PC-9 (cell line): Measurements from ENCODE around the gene MASP1. TPM values are rescaled to one million over a fixed set of nuclear protein-coding genes. Genes with fewer than 3 reads are reported as not detected.

Experiments
- BruUV-seq: library from RNA; stranded (reverse); fragments of 400-500 nt; replicated peaks from 2 replicates; lab custom pipeline; 2021; lab: Mats Ljungman, UMichigan
- CTCF ChIA-PET: fragments of 300-600 bp; sonication (Branson Sonifier 250); formaldehyde crosslinking; loops from one replicate; lab custom pipeline; 2022; ENCODE audit warnings: antibody characterized with exemption; lab: Charles Lee
- POLR2A ChIA-PET: fragments of 300-600 bp; sonication (Branson Sonifier 250); formaldehyde crosslinking; loops from one replicate; lab custom pipeline; 2022; ENCODE audit warnings: antibody characterized with exemption; ENCODE audit not compliant: unreplicated experiment; lab: Charles Lee
- DNase-seq, 2 experiments: peaks; one replicate each; pipeline versions ENCODE4 v3.0.0 to v3.0.0-alpha.2; 2015 to 2022; ENCODE audit warnings: mixed read lengths in 1 of 2
- H2AFZ ChIP-seq: fragments of 200-600 bp; sonication (generic); 2 replicates; pipeline ENCODE4 v1.8.1; 2017; ENCODE audit warnings: antibody characterized with exemption
- H3F3A ChIP-seq: fragments of 200-600 bp; sonication (generic); 2 replicates; pipeline ENCODE4 v1.8.1; 2017; ENCODE audit warnings: antibody characterized with exemption, mild to moderate bottlenecking, low read depth; ENCODE audit not compliant: insufficient read depth
- H3K27ac ChIP-seq: fragments of 200-600 bp; sonication (generic); 2 replicates; pipeline ENCODE4 v1.6.1; 2016; ENCODE audit warnings: mixed run types
- H3K27me3 ChIP-seq: fragments of 200-600 bp; sonication (generic); 2 replicates; pipeline ENCODE4 v1.6.1; 2016; ENCODE audit warnings: low read depth, mixed run types; ENCODE audit not compliant: insufficient read depth
- H3K36me3 ChIP-seq: fragments of 200-600 bp; sonication (generic); 2 replicates; pipeline ENCODE4 v1.6.1; 2016; ENCODE audit warnings: low read depth, mixed run types
- H3K4me1 ChIP-seq: fragments of 200-600 bp; sonication (generic); replicated peaks from 2 replicates; pipeline ENCODE4 v1.6.1; 2016; ENCODE audit warnings: mixed run types; ENCODE audit not compliant: insufficient read depth
- H3K4me2 ChIP-seq: fragments of 200-600 bp; sonication (generic); 2 replicates; pipeline ENCODE4 v1.6.1; 2017; ENCODE audit warnings: mixed run types
- H3K4me3 ChIP-seq: fragments of 200-600 bp; sonication (generic); 2 replicates; pipeline ENCODE4 v1.6.1; 2016; ENCODE audit warnings: mixed run types
- H3K79me2 ChIP-seq: fragments of 200-600 bp; sonication (generic); 2 replicates; pipeline ENCODE4 v1.6.1; 2017; ENCODE audit warnings: low read depth, mixed run types
- H3K9me2 ChIP-seq: fragments of 200-600 bp; sonication (generic); 2 replicates; pipeline ENCODE4 v1.8.1; 2017; ENCODE audit warnings: mild to moderate bottlenecking; ENCODE audit not compliant: insufficient read depth
- H3K9me3 ChIP-seq: fragments of 200-600 bp; sonication (generic); 2 replicates; pipeline ENCODE4 v1.8.1; 2016; ENCODE audit warnings: low read depth; ENCODE audit not compliant: insufficient read depth
- H4K20me1 ChIP-seq: fragments of 200-600 bp; sonication (generic); 2 replicates; pipeline ENCODE4 v1.8.1; 2017; ENCODE audit not compliant: insufficient read depth
- EZH2 ChIP-seq: fragments of 200-600 bp; sonication (generic); IDR thresholded peaks from 2 replicates; pipeline ENCODE4 v1.8.0; 2017; ENCODE audit warnings: antibody characterized with exemption, low read depth
- intact Hi-C: fragments of 100-400 bp; cut with micrococcal nuclease; formaldehyde crosslinking; loops from one replicate; pipeline ENCODE4 v1.10.0; 2022; ENCODE audit not compliant: unreplicated experiment
- total RNA-seq: library from RNA; stranded (reverse); gene quantifications from 2 replicates; pipeline ENCODE4 v1.2.3, GENCODE V29; 2021
- TF ChIP-seq, protein P1 (sequence below): fragments of 200-600 bp; sonication (generic); conservative IDR thresholded peaks from 2 replicates; pipeline ENCODE4 v1.6.1; 2017; ENCODE audit warnings: mixed run types, antibody characterized with exemption, mild to moderate bottlenecking, moderate library complexity

The MASP1 gene
- total RNA-seq, 1 experiment from 2014 or later, result not detected

DNA sequence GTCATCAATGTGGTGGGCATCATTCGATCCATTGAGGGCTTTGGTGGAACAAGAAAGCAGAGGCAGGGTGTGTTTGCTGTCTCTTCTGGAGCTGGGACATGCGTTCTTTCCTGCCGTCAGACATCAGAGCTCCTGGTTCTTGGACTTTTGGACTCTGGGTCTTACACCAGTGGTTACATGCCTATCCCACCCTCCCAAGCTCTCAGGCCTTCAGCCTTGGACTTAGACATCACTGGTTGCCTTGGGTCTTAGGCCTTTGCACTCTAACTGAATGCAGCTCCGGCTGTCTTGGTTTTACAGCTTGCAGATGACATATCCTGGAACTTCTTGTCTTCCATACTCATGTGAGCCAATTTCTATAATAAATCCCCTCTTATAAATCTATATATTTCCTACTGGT, 8.1 kb upstream of the MASP1 start:
- Histone ChIP-seq H3K27ac (no peak overlapping the region), H4K20me1 (no peaks in the 10 kb centered on the region), H3K9me3 (no peaks in the 10 kb centered on the region), H3K27me3 (peaks cover 16% of the 10 kb centered on the region; the same call in 1 of the 2 replicates), H3F3A (no peaks in the 10 kb centered on the region), H3K79me2 (no peaks in the 10 kb centered on the region), H3K4me1 (no peaks in the 10 kb centered on the region), H3K4me3 (no peak overlapping the region), H3K36me3 (no peaks in the 10 kb centered on the region), H2AFZ (no peak overlapping the region), H3K9me2 (no peaks in the 10 kb centered on the region), H3K4me2 (no peak overlapping the region)
- no peak for TF ChIP-seq EZH2
- TF ChIP-seq, protein P1, sequence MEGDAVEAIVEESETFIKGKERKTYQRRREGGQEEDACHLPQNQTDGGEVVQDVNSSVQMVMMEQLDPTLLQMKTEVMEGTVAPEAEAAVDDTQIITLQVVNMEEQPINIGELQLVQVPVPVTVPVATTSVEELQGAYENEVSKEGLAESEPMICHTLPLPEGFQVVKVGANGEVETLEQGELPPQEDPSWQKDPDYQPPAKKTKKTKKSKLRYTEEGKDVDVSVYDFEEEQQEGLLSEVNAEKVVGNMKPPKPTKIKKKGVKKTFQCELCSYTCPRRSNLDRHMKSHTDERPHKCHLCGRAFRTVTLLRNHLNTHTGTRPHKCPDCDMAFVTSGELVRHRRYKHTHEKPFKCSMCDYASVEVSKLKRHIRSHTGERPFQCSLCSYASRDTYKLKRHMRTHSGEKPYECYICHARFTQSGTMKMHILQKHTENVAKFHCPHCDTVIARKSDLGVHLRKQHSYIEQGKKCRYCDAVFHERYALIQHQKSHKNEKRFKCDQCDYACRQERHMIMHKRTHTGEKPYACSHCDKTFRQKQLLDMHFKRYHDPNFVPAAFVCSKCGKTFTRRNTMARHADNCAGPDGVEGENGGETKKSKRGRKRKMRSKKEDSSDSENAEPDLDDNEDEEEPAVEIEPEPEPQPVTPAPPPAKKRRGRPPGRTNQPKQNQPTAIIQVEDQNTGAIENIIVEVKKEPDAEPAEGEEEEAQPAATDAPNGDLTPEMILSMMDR, result no peak
- no peak for DNase-seq
- intact Hi-C loops, result loop anchor here (5.0 kb wide), 2 partner anchors 77 to 182 kb away; no protein-coding TSS in a partner anchor
- BruUV-seq, result no TSS peak
- ChIA-PET CTCF (no interaction called here), POLR2A (no interaction called here)

DNA sequence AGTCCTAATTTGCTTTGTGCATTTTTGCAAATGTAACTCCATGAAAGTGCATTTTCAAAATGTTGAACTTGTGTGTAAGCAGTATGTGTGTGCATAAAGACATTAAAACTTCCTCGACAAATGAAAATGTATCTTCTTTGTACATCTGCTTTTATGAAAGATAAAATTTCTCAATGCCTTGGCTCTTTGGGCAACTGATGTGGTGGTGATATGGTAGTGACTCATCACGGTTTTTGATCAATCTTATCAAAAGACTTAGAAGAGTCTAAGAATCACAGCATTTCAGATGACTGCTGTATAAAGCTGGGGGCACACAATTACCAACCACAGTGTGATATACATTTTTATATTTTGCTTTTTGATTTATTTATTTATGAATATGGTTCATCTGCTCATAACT, 5.4 kb upstream of the MASP1 start:
- Histone ChIP-seq H3K79me2 (no peaks in the 10 kb centered on the region), H3K9me2 (no peaks in the 10 kb centered on the region), H3K27ac (no peak overlapping the region), H2AFZ (no peak overlapping the region), H3F3A (no peaks in the 10 kb centered on the region), H3K4me2 (no peak overlapping the region), H3K4me3 (no peak overlapping the region), H3K27me3 (0 out of 2 replicates have a peak, but pooled peaks cover 6% of the 10 kb centered on the region), H3K9me3 (no peaks in the 10 kb centered on the region), H3K4me1 (no peaks in the 10 kb centered on the region), H3K36me3 (no peaks in the 10 kb centered on the region), H4K20me1 (no peaks in the 10 kb centered on the region)
- POLR2A ChIA-PET, result interaction anchor here (0.7 kb wide), 1 partner anchor 1352 kb away, joined by 3 read pairs; no protein-coding TSS in a partner anchor
- CTCF ChIA-PET, result interaction anchor here (0.8 to 2.3 kb wide), 2 partner anchors 22 to 77 kb away, joined by 3 to 13 read pairs; no protein-coding TSS in a partner anchor
- intact Hi-C loops, result loop anchor here (5.0 kb wide), 2 partner anchors 75 to 180 kb away; no protein-coding TSS in a partner anchor
- no TSS peak for BruUV-seq
- no peak for TF ChIP-seq EZH2
- TF ChIP-seq, protein P1, result no peak
- no peak for DNase-seq

DNA sequence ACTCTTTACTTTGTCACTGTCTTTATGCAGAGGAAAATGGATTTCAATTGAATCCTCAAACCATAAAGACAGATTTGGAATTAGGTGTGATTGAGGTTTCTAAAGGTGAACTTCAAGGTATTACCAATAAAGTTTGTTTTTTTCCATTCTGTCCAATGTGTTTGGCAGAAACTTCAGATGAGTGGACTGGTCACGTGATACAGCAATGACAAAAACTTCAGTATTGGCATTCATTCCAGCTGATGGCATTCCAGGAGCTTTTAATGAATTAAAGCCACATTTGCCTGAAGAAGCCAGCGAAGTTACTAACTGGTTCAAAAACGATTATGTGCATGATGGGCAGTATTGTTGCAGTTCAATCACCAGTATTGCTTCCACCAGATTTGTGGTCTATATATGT, 4.5 kb upstream of the MASP1 start:
- H4K20me1 ChIP-seq, result no peaks in the 10 kb centered on the region
- intact Hi-C loops, result loop anchor here (5.0 kb wide), 2 partner anchors 74 to 179 kb away; no protein-coding TSS in a partner anchor
- no peak overlapping the region for H2AFZ ChIP-seq
- no TSS peak for BruUV-seq
- ChIA-PET POLR2A (interaction anchor here (0.7 kb wide), 1 partner anchor 1353 kb away, joined by 3 read pairs; no protein-coding TSS in a partner anchor), CTCF (interaction anchor here (0.8 to 2.3 kb wide), 2 partner anchors 22 to 76 kb away, joined by 3 to 13 read pairs; no protein-coding TSS in a partner anchor)
- no peak for TF ChIP-seq EZH2
- TF ChIP-seq, protein P1, result no peak
- 0 out of 2 replicates have a peak, but pooled peaks cover 4% of the 10 kb centered on the region for H3K27me3 ChIP-seq
- no peaks in the 10 kb centered on the region for H3K36me3 ChIP-seq
- no peak overlapping the region for H3K4me3 ChIP-seq
- no peak overlapping the region for H3K4me2 ChIP-seq
- H3K9me2 ChIP-seq, result no peaks in the 10 kb centered on the region
- no peak overlapping the region for H3K27ac ChIP-seq
- no peaks in the 10 kb centered on the region for H3K4me1 ChIP-seq
- no peaks in the 10 kb centered on the region for H3F3A ChIP-seq
- H3K9me3 ChIP-seq, result no peaks in the 10 kb centered on the region
- DNase-seq, result no peak
- H3K79me2 ChIP-seq, result no peaks in the 10 kb centered on the region
